ENCODE data around the gene TMEM40.

GRCh38 chr3:12719984-12720898, 38.8 kb downstream of the TMEM40 start:
- TF ChIP-seq CTCF (IDR thresholded peaks at IDR 0.05) (peak; percentile 68 to 93 (median 90)), POLR2A (IDR thresholded peaks at IDR 0.05) (no peak)

Measured in thyroid gland (tissue), 4 donors.